Renal pelvis (tissue), 12 donors: ENCODE measurements around the gene TOMM40L. TPM values are rescaled to one million over a fixed set of nuclear protein-coding genes. Genes with fewer than 3 reads are reported as not detected.

Experiments used
- DNase-seq: peaks from one replicate; pipeline ENCODE4 v3.0.0-alpha.2; 2013
- long read RNA-seq, 16 experiments: transcript quantifications; one replicate each; lab custom pipeline, GENCODE V29; 2026
- polyA plus RNA-seq, 3 donors: library from polyadenylated mRNA; unstranded; fragments of 120-200 nt; gene quantifications; one replicate each; pipeline ENCODE4 v1.2.1, GENCODE V29; 2013; ENCODE audit not compliant: insufficient read length in 3 of 3

The TOMM40L gene
- polyA plus RNA-seq = 10 to 100 TPM; 14.3 to 16.5 (median 14.4) TPM
- long read RNA-seq, donor 1, partial matches to known transcripts = 0 of 3 reads
- long read RNA-seq, donor 1, other reads (novel, unspliced or antisense) = 0 of 3 reads
- long read RNA-seq, donor 2, transcript TOMM40L-202 (10 exons, 2,708 nt) = major isoform, 6 of 6 reads
- long read RNA-seq, donor 2, partial matches to known transcripts = 0 of 6 reads
- long read RNA-seq, donor 2, other reads (novel, unspliced or antisense) = 0 of 6 reads
- long read RNA-seq, donor 3, partial matches to known transcripts = 6 of 9 reads
- long read RNA-seq, donor 3, other reads (novel, unspliced or antisense) = 0 of 9 reads
- long read RNA-seq, donor 4, partial matches to known transcripts = 0 of 3 reads
- long read RNA-seq, donor 4, other reads (novel, unspliced or antisense) = 0 of 3 reads
- long read RNA-seq, donor 5 = 0 reads
- long read RNA-seq, donor 6, partial matches to known transcripts = 6 of 8 reads
- long read RNA-seq, donor 6, other reads (novel, unspliced or antisense) = 0 of 8 reads
- long read RNA-seq, donor 7, partial matches to known transcripts = 0 of 2 reads
- long read RNA-seq, donor 7, other reads (novel, unspliced or antisense) = 0 of 2 reads
- long read RNA-seq, donor 8 = 0 reads
- long read RNA-seq, donor 9, transcript TOMM40L-202 (10 exons, 2,708 nt) = major isoform, 5 of 14 reads
- long read RNA-seq, donor 9, partial matches to known transcripts = 9 of 14 reads
- long read RNA-seq, donor 9, other reads (novel, unspliced or antisense) = 0 of 14 reads
- long read RNA-seq, donor 10, partial matches to known transcripts = 14 of 20 reads
- long read RNA-seq, donor 10, other reads (novel, unspliced or antisense) = 0 of 20 reads
- long read RNA-seq, donor 11, partial matches to known transcripts = 7 of 8 reads
- long read RNA-seq, donor 11, other reads (novel, unspliced or antisense) = 0 of 8 reads
- long read RNA-seq, donor 12, partial matches to known transcripts = 8 of 12 reads
- long read RNA-seq, donor 12, other reads (novel, unspliced or antisense) = 0 of 12 reads
- long read RNA-seq, donor 13, partial matches to known transcripts = 0 of 3 reads
- long read RNA-seq, donor 13, other reads (novel, unspliced or antisense) = 0 of 3 reads
- long read RNA-seq, donor 14 = 0 reads
- long read RNA-seq, donor 15, transcript TOMM40L-202 (10 exons, 2,708 nt) = major isoform, 6 of 7 reads
- long read RNA-seq, donor 15, partial matches to known transcripts = 0 of 7 reads
- long read RNA-seq, donor 15, other reads (novel, unspliced or antisense) = 0 of 7 reads
- long read RNA-seq, donor 16, partial matches to known transcripts = 0 of 1 reads
- long read RNA-seq, donor 16, other reads (novel, unspliced or antisense) = 0 of 1 reads

DNA sequence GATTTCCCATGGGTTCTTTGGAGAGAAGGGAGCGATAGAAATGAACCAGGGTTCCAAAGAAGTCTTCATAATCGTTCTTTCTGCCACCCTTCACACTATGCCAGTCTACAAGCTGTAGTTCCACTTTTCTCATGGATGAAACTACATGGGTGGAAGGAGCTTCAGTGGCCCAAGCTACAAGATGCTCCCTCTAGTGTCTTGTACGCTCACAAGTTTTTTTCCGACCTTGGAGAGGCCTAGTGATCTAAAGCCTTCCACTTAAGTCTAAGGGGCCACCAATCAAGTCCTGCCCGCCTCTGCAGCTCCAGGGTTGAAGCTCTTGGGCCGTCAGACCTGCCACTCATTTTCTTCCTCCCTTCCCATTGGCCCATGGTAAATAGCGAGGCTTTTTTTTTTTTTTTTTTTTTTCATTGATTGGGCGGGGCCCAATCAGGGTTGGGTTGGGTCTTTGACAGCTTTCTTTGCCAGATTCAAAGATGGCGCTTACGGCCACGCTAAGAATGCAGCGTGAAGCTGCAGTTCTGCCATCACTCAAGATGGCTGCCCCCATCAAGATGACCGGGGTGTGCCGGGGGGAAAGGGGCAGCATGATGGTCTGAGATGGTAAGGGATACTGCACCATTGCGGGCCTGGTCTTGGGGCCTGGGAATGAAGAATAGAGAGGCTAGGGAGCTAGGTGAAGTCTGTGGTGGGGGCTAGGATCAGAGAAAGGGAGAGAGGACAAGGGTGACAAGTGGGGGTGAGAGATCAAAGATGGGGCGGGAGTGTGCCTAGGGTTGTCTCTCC, at the start of gene TOMM40L:
Gene TOMM40L (plus strand): TSS at position 527 of the 786 bp plus-strand sequence. CDS start 430 bp downstream, outside the sequence.
- DNase-seq = peak; percentile 97

DNA sequence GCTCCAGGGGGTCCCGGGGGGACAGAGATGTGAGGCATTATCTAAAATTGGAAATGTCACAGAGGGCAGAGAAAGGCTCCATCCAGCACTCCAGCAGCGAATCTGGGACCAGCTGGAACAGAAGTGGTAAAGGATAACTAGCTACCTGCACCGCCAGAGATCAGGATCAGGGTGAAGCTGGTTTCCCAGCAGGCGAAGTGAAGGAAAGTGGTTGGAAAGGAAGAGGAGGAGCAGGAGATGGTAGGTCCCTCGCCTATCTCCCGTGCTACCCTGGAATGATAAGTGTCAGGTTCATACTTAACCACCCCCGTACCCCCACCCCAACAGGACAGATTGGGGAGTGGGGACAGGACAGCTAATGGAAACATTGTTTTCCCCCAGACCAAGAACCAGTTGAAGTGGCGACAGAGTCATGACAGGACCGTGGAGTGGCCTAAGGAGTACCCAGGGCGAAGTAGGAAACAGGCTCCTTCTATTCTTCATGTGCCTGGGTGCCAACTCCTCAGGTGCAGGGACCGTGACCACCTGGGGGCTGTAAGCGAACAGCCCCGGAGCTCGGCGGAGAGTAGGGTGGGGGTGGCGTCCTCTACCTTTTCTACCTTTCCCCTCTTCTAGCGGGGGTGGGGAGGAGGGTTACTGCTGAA, 49.3 kb upstream of the TOMM40L start:
- no peak for DNase-seq

DNA sequence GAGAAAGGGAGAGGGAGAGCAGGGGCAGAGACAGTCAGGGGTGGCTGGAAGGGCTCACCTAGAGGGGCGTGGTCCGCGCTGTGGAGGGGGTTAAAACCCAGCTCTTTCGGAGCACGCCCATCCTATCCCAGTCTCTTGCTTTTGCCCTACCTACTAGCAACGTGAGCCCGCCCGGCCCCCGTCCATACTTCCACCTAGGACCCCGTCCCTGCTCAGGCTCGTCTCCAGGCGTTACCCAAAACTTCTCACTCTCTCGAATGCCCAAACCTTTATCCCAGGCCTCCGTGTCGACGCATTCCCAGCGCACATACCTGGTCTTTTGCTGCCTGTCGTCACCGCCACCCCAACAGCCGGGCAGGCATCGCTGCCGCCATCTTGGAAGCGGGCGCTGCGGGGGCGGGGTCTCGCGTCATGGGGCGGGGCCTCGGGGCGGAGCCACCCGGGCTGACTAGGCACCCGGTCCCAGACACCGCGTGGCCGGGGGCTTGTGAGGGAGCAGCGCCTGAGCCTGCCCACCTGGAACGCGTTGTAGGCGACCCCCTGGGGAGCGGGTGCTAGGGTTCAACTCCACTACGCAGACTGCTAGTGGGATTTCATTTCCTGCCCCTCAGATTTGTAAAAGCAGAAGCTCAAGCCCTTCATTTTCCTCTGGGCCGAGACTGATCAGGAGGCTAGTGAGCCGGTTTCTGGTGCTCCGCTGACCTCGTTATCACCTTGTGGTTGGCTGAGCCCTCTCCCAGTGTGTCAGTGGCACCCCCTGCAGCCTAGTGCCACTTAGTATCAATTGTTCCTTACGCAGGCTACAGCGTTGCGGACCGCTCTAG, 48.5 kb upstream of the TOMM40L start, which contains the start of gene B4GALT3:
Gene B4GALT3 (minus strand): TSS at position 396 of the 824 bp plus-strand sequence. CDS start 1,447 bp downstream, outside the sequence.
- peak; percentile 88 for DNase-seq

DNA sequence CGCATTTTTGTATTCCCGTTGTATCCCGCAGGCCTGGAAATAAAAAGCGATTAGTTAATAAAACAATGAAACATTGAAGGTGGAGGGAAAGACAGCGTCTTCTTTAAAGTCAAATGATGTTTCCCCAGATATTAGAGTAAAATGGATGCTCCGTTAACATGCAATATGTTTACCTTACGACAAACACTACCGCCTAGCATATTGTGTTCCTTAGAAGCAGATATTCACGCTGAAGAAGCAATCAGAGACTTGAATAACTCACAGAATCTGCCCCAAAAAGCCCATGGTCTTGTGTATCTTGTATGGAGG, 48.0 kb upstream of the TOMM40L start:
- no peak for DNase-seq

DNA sequence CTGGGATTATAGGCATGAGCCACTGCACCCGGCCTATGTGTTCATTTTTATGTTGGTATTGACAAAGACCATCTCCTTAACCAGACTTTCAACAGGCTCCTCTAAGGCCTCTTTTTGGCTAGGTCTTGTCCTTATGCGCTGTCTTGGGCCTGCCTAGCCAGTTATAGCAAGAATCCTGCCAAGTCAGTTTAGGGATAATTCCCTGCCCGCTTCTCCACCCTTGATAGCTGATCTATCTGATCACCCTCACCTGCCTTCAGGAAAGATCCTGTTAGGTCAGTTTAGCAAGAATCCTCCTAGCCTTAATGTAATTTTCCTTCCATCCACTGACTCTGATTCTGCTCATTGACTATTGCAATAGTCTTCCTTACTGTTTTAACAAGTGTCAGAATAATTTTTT, 46.2 kb upstream of the TOMM40L start:
- no peak for DNase-seq

DNA sequence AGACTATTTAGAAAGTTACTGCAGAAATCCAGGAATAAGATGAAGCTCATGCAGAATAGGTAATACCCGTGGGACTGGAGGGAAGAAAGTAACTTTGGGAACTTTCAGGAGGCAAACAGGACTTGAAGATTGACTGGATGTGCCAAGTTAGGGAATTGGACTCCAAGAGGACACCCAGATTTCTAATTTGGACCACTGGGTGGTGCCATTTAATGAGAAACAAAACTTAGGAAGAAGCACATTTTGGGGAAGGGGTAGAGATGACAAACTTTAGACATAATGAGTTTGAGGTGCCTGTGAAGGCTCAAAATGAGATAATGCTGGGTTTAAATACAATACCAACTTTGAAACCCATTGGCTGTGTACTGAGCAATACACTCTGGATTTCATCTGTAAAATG, 45.2 kb upstream of the TOMM40L start:
- DNase-seq = no peak

DNA sequence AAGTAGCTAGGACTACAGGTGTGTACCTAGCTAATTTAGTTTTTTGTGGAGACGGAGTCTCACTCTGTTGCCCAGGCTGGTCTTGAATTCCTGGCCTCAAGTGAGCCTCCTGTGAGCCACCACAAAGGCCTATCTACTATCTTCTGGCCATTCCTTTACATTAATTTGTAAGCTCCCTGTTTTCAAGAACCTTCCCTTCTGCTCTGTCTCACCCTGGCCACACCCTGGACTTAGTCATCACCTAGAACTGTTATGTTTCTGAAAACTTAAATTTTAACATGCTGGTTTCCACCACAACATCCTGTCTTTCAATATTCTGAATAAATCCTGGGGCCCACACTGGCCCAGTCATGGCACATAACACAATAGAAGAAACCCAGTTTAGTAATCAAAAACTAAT, 43.6 kb upstream of the TOMM40L start:
- no peak for DNase-seq

DNA sequence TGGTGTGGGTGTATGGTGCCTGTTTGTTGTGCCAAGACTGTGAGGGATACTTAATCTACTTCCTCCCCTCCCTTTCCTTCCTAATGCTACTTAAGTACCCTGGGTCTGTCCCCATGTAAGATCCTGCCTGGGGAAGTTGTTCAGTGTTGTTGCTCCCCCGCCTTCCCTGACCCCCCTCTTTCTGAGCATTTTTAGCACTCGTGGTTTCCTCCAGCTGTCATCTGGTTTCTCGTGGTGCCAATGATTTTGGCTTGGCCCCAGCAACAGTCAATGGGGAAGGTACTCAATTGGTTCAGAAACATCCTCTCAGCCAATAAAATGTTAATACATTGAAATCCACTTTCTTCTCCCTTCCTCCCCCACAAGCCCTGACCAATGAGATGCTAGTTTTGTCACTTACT, 40.6 kb upstream of the TOMM40L start:
- no peak for DNase-seq

DNA sequence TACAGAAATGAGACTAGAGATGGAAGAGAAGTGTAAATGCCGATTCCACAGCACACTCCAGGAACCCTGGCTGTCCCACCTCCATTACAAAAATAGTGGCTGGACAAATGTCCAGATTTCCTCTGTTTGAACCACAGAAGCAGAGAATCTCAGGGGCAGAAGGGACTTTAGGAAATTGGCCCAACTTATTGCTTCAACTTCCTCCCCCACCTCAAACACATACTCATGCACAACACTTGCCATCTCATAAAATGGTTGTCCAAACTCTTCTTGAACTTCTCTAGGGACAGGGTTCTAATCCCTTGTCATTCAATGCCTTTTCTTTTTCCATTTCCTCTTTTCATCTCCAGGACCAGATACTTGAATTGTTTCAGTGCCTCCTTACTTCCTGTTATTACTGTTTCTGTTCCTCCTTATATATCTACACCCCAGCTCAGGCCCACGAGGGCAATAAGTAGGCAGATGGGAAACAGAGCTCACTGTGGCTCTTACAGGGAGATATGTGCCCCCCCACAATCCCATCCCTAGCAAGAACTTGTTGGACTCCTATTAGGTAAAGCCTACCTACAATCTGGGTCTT, 40.0 kb upstream of the TOMM40L start:
- DNase-seq = no peak

DNA sequence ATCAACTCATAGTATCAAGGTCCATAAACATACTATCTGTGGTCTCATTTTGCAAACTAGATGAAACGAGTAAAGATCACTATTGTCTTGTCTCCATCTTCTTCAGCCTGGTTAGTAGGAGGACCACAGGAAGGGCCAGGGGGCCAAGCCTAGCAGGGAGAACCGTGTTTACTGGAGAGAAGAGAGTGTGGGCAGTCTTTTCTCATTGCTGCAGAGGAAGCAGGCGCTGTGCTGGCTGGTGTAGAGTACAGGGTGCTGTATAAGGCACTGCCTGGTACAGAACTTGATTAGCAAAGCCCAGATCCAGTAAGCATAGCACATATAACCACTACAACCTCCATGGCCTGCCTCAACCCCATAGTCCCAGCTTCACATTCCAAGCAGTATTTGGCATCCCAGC, 38.5 kb upstream of the TOMM40L start:
- DNase-seq = no peak

DNA sequence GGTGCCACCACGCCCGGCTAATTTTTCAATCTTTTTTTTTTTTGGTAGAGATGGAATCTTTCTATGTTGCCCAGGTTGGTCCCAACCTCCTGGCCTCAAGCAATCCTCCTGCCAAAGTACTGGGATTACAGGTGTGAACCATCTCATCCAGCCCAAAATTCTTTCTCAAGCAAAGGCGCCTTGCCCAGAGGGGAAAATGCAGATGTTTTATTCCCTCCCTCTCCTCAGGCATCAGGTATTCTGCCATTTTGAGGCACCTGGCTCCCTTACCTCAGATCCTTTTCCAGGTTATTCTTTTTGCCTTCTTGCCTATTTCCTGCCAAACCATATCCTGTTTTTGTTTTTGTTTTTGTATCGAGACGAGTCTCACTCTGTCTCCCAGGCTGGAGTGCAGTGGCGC, 37.5 kb upstream of the TOMM40L start:
- no peak for DNase-seq

DNA sequence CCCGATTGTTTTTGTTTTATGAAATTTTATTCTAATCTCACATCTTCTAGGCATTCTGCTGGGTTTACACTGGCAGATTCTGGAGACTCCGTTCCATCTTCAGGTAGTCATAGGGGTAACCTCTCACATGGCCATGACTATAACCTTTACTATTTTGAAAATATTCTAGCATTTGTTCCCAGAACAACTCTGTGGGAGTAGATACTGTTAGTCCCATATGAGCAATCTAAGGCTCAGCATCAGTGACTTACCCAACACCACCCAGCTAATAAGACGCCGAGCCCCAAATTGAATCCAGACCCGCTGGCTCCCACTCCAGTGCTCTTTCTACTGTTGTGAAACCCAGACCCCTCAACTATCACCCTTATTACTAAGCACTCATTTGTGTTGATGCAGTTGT, 36.8 kb upstream of the TOMM40L start:
- DNase-seq = no peak

DNA sequence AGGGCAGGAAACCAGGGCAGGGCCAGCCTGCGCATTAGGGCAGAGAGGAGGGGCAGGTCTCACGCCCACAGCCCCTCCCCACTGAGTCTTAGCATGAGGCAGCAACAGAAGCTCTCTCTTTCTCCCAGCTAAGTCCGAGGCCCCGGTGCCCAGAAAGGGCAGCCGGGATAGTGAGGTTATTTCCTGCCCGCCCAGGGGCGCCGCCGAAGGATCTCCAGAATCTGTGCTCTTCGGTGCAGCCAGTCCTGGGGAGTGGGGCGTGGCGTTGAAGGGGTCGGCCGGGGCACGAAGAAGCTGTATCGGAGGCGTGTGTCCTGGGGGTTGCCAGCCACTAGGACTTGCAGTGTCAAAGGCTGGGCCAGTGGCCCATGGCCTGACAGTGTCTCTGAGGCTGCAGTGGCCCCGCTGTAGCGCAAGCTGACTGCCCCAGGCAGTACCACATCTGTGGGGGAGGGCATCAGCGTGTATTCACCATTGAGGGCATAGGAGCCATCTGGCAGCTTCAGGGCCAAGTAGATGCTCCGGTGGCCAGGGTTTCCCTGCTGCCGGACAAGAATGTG, 34.8 kb upstream of the TOMM40L start:
- DNase-seq = no peak

DNA sequence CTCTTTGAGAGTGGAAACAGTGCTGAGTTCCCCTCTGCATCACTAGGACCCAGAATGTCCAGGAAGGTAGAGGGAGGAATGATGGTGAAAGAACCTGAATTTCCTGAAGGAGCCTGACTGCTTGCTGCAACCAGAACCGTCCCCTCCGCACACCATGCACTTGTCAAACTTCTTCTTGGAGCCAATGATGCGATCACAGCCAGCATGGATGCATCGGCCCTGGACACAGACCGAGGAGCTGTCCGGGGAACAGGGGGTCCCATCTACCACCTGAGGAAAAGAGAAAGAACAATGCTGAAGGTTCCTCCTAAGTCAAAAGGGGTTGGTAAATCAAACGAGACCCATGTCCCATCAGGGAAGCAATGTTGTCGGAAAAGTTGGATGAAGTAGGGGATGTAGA, 33.9 kb upstream of the TOMM40L start:
- DNase-seq = no peak

DNA sequence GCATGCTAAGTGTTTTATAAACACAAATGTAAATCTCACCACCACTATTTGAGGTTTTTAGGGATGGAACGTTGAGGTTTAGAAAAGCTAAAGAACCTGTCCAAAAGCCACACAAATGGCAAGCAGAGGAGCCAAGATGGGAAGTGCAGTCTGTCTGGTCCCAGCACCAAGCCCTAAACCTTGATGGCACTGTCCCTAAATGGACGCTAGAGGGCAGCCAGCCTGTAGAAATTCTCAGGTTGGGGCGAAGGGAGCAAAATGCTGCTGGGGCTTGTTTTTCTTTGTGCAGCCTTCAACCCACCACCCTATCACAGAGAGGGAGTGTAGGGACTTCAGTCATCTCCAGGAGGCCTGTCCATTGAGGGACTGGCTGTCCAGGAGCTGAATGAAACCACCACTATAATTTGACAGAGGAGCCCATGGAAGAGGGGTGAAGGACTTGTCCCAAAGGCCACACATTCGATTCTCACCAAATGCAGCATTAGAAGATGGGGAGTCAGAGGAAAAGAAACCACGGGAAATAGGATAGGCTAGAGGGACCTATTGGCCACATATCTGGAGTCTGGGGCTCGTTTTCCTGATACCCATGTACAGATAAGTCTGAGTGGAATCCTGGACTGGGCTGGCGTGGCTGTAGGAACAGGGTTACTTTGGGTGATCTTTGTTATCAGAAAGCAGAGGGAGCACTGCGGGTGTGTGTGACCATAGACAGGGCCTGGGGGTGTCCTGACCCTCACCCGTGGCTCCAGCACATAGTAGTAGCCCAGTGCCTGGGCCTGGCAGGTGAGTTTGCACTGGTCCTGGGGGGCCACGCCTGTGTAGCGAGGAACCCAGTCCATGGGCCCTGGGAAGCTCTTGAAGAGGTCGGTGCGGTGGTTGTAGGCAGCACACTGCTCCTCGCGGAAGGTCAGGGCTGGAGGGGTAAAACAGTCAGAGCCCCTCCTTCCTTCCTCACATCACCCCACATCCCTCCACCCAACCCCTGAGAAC, 33.1 kb upstream of the TOMM40L start:
- DNase-seq = peak; percentile 61

DNA sequence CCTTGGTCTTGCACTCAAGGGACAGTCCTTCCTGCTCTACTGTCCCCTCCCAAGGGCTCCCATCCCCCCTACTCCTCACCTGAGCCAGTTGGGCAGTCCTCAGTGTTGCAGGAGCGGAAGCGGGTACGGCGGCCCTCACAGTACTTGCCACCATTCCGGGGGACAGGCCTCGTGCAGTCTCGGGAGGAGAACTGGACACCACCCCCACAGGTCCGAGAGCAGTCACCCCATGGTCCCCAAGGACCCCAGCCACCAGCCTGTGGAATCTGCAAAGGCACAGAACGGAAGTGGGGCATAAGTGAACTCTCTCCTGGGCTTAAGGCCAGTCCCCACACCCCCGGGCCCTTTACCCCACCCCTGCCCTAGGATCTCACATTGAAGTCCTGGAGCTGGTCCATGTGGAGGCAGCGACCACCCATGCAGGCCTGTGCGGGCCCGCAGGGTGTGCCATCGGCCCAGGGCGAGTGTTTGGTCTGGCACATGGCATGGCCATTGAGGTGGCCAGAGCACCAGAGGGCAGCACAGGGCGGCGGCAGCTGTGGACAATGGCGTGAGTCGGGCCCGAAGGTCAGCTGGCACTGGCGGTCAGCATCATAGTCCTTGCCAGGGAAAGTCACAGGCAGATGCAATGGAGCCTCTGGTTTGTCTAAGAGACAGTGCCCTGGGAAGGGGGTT, 32.2 kb upstream of the TOMM40L start:
- no peak for DNase-seq

DNA sequence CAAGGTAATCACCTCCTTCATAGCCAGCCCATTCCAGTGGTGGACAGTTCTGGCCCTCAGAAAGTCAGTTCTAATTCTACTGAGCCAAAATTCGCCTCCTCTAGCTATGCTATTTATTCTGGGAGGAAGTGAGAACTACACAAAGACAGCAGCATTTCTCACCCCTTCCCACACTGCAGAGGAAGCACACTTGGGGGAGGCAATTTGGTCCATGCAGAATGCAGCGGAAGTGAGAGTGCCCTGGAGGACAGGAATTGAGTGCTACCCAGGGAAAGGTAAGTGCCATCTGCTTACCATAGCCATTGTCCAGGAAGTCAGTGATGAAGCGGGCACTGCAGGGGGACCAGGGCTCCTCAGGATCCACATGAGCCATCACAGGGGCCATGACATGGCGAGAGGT, 30.7 kb upstream of the TOMM40L start:
- DNase-seq = no peak
